GM12873 (cell line): ENCODE results near the gene CFAP161.

Experiments
- TF ChIP-seq, protein P1 (sequence below): IDR thresholded peaks from 2 replicates; pipeline ENCODE4 v1.5.1; 2012; ENCODE audit warnings: low read depth, mild to moderate bottlenecking, moderate library complexity, low read length, control low read depth; ENCODE audit not compliant: insufficient read depth; ENCODE audit errors: missing control alignments

The CFAP161 gene

DNA sequence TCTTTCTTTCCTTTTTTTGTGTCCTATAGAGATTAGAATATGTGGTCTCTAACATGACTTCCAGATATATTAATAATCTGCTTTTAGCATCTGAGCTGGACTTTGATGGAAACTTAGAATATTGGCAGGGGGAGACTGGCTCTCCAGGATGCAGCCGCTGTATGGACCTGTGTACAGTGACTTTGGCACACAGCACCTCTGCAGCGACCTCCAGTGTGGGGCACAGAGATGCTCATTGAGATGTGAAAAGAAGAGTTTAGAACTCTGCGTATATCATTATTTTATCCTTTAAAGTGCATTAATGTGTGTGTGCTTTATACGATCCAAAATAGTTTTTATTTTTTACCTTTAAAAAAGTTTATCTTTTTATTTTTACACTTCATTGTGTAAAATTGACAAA lies 18.3 kb downstream of the CFAP161 start:
- TF ChIP-seq, protein P1, sequence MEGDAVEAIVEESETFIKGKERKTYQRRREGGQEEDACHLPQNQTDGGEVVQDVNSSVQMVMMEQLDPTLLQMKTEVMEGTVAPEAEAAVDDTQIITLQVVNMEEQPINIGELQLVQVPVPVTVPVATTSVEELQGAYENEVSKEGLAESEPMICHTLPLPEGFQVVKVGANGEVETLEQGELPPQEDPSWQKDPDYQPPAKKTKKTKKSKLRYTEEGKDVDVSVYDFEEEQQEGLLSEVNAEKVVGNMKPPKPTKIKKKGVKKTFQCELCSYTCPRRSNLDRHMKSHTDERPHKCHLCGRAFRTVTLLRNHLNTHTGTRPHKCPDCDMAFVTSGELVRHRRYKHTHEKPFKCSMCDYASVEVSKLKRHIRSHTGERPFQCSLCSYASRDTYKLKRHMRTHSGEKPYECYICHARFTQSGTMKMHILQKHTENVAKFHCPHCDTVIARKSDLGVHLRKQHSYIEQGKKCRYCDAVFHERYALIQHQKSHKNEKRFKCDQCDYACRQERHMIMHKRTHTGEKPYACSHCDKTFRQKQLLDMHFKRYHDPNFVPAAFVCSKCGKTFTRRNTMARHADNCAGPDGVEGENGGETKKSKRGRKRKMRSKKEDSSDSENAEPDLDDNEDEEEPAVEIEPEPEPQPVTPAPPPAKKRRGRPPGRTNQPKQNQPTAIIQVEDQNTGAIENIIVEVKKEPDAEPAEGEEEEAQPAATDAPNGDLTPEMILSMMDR: peak; percentile 23

DNA sequence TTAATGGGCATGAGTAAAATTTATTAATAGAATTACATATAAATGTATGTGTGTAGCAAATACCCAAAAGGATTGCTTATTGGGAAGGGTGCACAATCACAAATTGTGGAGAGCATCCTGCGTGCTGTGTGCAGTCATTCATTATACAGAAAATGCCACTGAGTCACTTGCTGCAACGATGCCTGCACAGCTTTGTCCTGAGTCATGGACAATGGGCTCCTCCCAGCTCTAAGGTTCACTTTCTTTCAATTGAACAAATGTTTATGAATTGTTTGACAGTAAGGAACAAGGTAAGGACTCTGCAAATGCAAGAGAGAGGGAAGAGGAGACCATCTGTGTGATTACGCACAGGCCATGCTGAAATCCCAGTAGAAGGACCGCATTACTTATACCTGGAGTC lies 18.7 kb downstream of the CFAP161 start:
- TF ChIP-seq, protein P1: no peak

DNA sequence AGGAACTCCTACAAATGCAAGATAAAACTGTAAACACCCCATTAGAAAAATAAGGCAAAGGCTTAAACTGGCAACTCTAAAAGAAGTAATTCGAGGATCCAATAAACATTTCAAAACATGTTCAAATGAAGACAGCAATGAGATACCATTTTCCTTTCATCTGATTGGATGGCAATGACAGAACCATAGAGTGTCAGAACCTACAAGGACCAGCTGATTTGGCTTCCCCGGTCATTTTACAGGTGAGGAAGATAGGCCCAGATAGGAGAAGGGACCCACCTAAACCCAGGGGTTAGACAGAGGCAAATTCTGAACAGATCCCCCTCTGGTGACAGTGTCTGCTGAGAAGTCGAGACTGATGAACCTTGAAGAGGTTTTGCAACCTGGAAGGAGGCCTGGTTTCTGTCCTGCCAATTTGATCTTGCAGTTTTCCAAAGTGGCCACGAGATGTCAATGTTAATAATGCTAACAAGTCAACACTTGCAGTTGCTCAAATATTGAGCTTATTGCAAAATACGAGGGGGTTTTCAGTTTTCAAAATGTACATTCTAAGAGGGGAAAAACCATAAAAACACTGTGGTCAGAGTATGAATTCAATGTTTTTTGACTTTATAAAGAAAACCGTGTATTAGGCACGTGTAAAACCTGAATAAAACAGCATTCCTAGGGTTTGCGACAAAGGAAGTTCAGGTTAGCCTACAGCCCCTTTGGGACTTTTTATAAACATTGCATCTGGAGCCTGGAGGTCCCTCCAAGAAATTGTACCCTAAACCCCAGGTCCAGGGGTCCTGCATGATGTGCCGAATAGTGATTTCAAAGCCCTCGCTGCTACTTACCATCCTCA lies 21.5 kb downstream of the CFAP161 start:
- TF ChIP-seq, protein P1: peak; percentile 50

DNA sequence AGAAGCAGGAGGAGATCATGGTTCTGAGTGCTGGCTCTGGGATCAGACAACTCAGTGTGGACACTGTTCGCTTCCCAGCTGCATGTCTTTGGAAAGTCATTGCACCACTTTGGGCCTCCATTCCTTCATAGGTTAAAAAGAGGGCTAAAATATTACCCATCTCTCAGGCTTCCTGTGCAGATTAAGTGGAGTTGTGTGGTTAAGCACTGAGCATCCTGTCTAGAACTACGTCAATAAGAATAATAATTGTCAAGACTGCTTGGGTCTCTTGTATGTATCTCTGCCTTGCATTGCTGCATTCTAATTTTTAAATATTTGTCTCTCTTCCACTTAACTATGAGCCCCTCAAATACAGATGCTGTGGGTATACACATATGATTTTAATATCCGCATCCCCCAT lies 22.3 kb downstream of the CFAP161 start:
- TF ChIP-seq, protein P1: no peak

DNA sequence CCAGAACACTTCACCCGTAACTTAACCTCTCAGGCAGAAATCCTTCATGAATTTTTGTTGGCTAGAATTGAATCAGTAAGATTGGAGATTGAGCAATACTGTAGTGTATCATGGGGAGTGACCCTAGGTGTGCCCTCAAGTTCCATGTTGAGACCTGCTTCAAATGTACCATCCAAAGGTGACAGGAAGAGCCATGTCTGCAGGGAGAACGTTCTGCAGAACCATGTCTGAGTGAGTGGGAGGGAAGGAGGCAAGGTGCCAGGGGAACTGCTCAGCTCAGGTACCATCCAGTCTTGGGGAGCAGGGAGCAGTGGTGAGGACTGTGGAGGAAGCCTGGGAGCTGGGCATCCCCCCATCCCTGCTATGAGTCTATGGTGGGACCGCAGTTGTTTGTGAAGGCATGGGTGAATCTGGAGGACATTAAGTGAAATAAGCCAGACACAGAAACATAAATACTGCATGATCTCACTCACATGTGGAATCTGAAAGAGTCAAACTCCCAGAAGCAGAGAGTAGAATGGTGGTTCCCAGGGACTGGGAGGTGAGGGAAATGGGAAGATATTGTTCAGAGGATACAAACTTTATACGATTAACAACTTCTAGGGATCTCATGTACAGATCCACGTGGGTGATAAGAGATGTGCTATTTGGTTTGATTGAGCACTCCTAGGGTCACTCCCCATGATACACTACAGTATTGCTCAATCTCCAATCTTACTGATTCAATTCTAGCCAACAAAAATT lies 23.3 kb downstream of the CFAP161 start:
- TF ChIP-seq, protein P1: no peak

DNA sequence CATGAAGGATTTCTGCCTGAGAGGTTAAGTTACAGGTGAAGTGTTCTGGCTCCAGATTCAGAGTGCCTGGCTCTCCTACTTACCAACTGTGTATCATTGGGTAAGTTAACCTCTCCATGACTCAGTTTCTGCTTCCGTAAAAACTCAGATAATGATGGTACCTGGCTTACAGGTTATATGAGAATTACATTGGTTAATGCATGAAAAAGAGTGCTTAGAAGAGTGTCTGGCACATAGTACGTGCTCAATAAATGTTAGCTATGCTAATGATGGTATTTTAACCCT lies 23.8 kb downstream of the CFAP161 start:
- TF ChIP-seq, protein P1: no peak

DNA sequence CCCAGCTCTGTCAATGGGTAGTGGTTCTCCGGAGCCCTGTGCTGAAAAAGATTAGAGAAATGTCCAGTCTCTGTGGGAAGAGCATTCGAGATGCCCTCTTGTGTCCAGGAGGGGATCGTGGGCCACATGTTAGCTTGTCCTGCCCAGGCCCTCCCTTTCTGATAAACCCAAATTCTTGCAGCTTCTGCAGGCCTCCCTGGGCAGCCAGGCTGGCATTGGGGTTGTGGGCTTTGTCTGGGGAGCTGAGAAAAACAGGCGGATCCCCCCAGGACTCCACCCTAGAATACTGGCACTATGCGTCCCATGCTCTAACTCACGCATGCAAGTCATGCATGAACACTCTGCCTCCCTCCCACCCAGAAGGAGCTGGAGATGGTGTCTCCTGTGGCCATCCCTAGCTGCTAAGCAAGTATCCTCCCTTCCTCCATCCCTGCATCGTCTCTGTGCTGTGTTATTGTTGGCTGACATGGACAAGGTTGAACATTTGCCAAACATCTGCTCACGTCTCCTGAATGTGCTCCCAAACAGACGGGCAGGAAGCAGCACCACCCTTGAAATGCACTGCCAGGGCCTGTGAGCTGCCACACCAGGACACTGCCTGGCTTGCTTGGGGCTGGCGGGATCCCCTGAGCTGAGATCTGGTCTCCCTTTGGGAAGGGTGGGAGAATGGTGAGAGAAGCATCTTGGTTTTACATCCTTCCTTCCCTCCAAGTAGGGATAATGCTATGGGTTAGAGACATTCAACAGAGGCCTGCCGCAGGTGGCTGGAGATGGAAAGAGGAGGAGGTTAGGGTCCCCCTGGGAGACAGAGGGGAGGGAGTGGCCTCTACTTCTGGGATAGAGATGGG lies 26.5 kb downstream of the CFAP161 start:
- TF ChIP-seq, protein P1: no peak
